HCT116 (cell line): ENCODE measurements around the gene MYH14. TPM values are rescaled to one million over a fixed set of nuclear protein-coding genes. Genes with fewer than 3 reads are reported as not detected.

Experiments used
- ATAC-seq: fragments of 200-7000 bp; cut with Tn5 transposase; 2 replicates; pipeline ENCODE4 v1.9.1; 2020; ENCODE audit warnings: mild to moderate bottlenecking, moderate library complexity
- BruUV-seq: library from RNA; stranded (reverse); fragments of 400-500 nt; replicated peaks from 2 replicates; lab custom pipeline; 2021; lab: Mats Ljungman, UMichigan
- CTCF ChIA-PET: fragments of 300-600 bp; sonication (Branson Sonifier 250); formaldehyde crosslinking; loops from one replicate; lab custom pipeline; 2021; ENCODE audit warnings: antibody characterized with exemption; lab: Charles Lee
- POLR2A ChIA-PET: fragments of 300-600, 350-600 bp; sonication (Branson Sonifier 250); formaldehyde crosslinking; loops from one replicate; lab custom pipeline; 2021; ENCODE audit warnings: antibody characterized with exemption; lab: Charles Lee
- RAD21 ChIA-PET, 2 experiments: fragments of 300-600 bp; sonication (Branson Sonifier 250); formaldehyde crosslinking; loops; one replicate each; lab custom pipeline; 2023; ENCODE audit warnings: low total read pairs in 2 of 2; ENCODE audit not compliant: uncharacterized antibody in 2 of 2, unreplicated experiment in 2 of 2, low non-redundant PET in 1 of 2; lab: Charles Lee
- DNase-seq: peaks from one replicate; pipeline ENCODE4 v3.0.0-alpha.2; 2010; ENCODE audit warnings: low read depth, low spot score
- H2AFZ ChIP-seq: fragments of 200-600 bp; shearing (Covaris generic), sonication (generic); 2 replicates; pipeline ENCODE4 v1.6.1; 2017; ENCODE audit warnings: low read depth, mixed run types, mixed read lengths, antibody characterized with exemption, low read length; ENCODE audit not compliant: poor library complexity, severe bottlenecking
- H3K27ac ChIP-seq: 2 replicates; pipeline ENCODE4 v1.5.1; 2012; ENCODE audit warnings: low read depth, low read length
- H3K27me3 ChIP-seq: fragments of 200-600 bp; sonication (generic); 2 replicates; pipeline ENCODE4 v1.6.1; 2016; ENCODE audit warnings: mixed run types, low read length, mixed read lengths; ENCODE audit not compliant: insufficient read depth
- H3K36me3 ChIP-seq, 2 experiments: fragments of 200-500 bp in 1 of 2; fragments of 200-600 bp in 1 of 2; sonication (Bioruptor generic) in 1 of 2; sonication (generic) in 1 of 2; 2 replicates each; pipeline versions ENCODE4 v1.5.1 to v1.6.1; 2014 to 2016; ENCODE audit warnings: low read length in 2 of 2, inconsistent platforms in 1 of 2, mixed read lengths in 1 of 2, mixed run types in 1 of 2; ENCODE audit not compliant: insufficient read depth in 2 of 2, control insufficient read depth in 1 of 2
- H3K4me1 ChIP-seq, 2 experiments: fragments of 200-600 bp in 1 of 2; sonication (generic) in 1 of 2; 2 replicates each; pipeline versions ENCODE4 v1.5.1 to v1.6.1; 2012 to 2017; ENCODE audit warnings: low read length in 2 of 2, inconsistent platforms in 1 of 2, mild to moderate bottlenecking in 1 of 2, mixed read lengths in 1 of 2, mixed run types in 1 of 2, moderate library complexity in 1 of 2; ENCODE audit not compliant: insufficient read depth in 2 of 2, control insufficient read depth in 1 of 2
- H3K4me2 ChIP-seq: fragments of 200-600 bp; sonication (generic); 2 replicates; pipeline ENCODE4 v1.6.1; 2017; ENCODE audit warnings: mixed run types, low read length, mixed read lengths
- H3K4me3 ChIP-seq, 2 experiments: fragments of 200-600 bp in 1 of 2; sonication (generic) in 1 of 2; replicated peaks in 1 of 2; 2 replicates each; pipeline ENCODE4 v1.5.1; 2011 to 2016; ENCODE audit warnings: low read length in 2 of 2, control low read depth in 1 of 2, low read depth in 1 of 2, mild to moderate bottlenecking in 1 of 2, mixed read lengths in 1 of 2, mixed run types in 1 of 2
- H3K79me2 ChIP-seq: fragments of 200-600 bp; sonication (generic); 2 replicates; pipeline ENCODE4 v1.6.1; 2017; ENCODE audit warnings: mild to moderate bottlenecking, mixed run types, low read length, moderate library complexity, mixed read lengths; ENCODE audit not compliant: insufficient read depth
- H3K9ac ChIP-seq: fragments of 200-600 bp; sonication (generic); 2 replicates; pipeline ENCODE4 v1.6.1; 2016; ENCODE audit warnings: low read length, mixed read lengths
- H3K9me2 ChIP-seq: fragments of 200-600 bp; sonication (generic), shearing (Covaris generic); 2 replicates; pipeline ENCODE4 v1.6.1; 2017; ENCODE audit warnings: mixed run types, mild to moderate bottlenecking, moderate library complexity; ENCODE audit not compliant: insufficient read depth
- H3K9me3 ChIP-seq, 2 experiments: fragments of 200-500 bp in 1 of 2; fragments of 200-600 bp in 1 of 2; sonication (Bioruptor generic) in 1 of 2; sonication (generic) in 1 of 2; 2 replicates each; pipeline ENCODE4 v1.6.1; 2014 to 2017; ENCODE audit warnings: low read length in 2 of 2, mixed read lengths in 2 of 2, inconsistent platforms in 1 of 2, low read depth in 1 of 2, mild to moderate bottlenecking in 1 of 2, mixed run types in 1 of 2, moderate library complexity in 1 of 2; ENCODE audit not compliant: control insufficient read depth in 1 of 2, insufficient read depth in 1 of 2
- H4K20me1 ChIP-seq: fragments of 200-600 bp; sonication (generic), shearing (Covaris generic); 2 replicates; pipeline ENCODE4 v1.6.1; 2017; ENCODE audit warnings: mixed run types, mild to moderate bottlenecking, moderate library complexity; ENCODE audit not compliant: insufficient read depth
- CBX3 ChIP-seq: IDR thresholded peaks from 2 replicates; pipeline ENCODE4 v1.6.1; 2012; ENCODE audit warnings: low read depth
- ELF1 ChIP-seq: IDR thresholded peaks from 2 replicates; pipeline ENCODE4 v1.6.1; 2012; ENCODE audit warnings: low read depth, borderline replicate concordance
- EZH2 ChIP-seq: fragments of 200-600 bp; sonication (generic); IDR thresholded peaks from 2 replicates; pipeline ENCODE4 v1.6.1; 2017; ENCODE audit warnings: antibody characterized with exemption, mixed run types
- EZH2phosphoT487 ChIP-seq: fragments of 200-600 bp; IDR thresholded peaks from 2 replicates; pipeline ENCODE4 v1.6.1; 2018; ENCODE audit warnings: antibody characterized with exemption, borderline replicate concordance
- FOSL1 ChIP-seq: IDR thresholded peaks from 2 replicates; pipeline ENCODE4 v1.6.1; 2012; ENCODE audit warnings: low read depth
- POLR2A ChIP-seq: IDR thresholded peaks from 2 replicates; pipeline ENCODE4 v1.7.0; 2011; ENCODE audit warnings: borderline replicate concordance; ENCODE audit not compliant: insufficient read depth, insufficient read length; ENCODE audit errors: extremely low read depth
- POLR2AphosphoS5 ChIP-seq: IDR thresholded peaks from 2 replicates; pipeline ENCODE4 v1.6.1; 2011; ENCODE audit warnings: mild to moderate bottlenecking, low read depth, low read length, moderate library complexity
- SIN3A ChIP-seq: IDR thresholded peaks from 2 replicates; pipeline ENCODE4 v1.6.1; 2012; ENCODE audit warnings: low read depth
- SRF ChIP-seq: IDR thresholded peaks from 2 replicates; pipeline ENCODE4 v1.6.1; 2012; ENCODE audit warnings: low read depth
- TCF7L2 ChIP-seq: IDR thresholded peaks from 2 replicates; pipeline ENCODE4 v1.7.0; 2011; ENCODE audit warnings: borderline replicate concordance, inconsistent platforms; ENCODE audit not compliant: insufficient read depth, insufficient read length; ENCODE audit errors: extremely low read depth
- YY1 ChIP-seq: IDR thresholded peaks from 2 replicates; pipeline ENCODE4 v1.6.1; 2011; ENCODE audit warnings: low read length, low read depth, moderate library complexity, mild to moderate bottlenecking; ENCODE audit not compliant: insufficient replicate concordance; ENCODE audit errors: extremely low read depth
- ZFX ChIP-seq: fragments of 450-650 bp; IDR thresholded peaks from 2 replicates; pipeline ENCODE4 v1.6.1; 2017
- intact Hi-C: fragments of 100-400 bp; cut with micrococcal nuclease; formaldehyde crosslinking; loops from 2 replicates; pipeline ENCODE4 v1.10.0; 2022
- total RNA-seq: library from RNA; stranded (reverse); gene quantifications from one replicate; pipeline ENCODE4 v1.2.1, GENCODE V29; 2021; ENCODE audit not compliant: unreplicated experiment
- TF ChIP-seq, protein P1 (sequence below): IDR thresholded peaks from 2 replicates; pipeline ENCODE4 v1.6.1; 2012; ENCODE audit warnings: low read depth
- TF ChIP-seq, protein P2 (sequence below), 3 experiments: fragments of 200-600 bp in 1 of 3; sonication (generic) in 1 of 3; IDR thresholded peaks in 2 of 3; conservative IDR thresholded peaks in 1 of 3; 2 replicates each; pipeline ENCODE4 v1.5.1; 2012 to 2017; ENCODE audit warnings: low read depth in 2 of 3, low read length in 2 of 3, antibody characterized with exemption in 1 of 3, borderline replicate concordance in 1 of 3, control low read depth in 1 of 3, mild to moderate bottlenecking in 1 of 3, mixed read lengths in 1 of 3, mixed run types in 1 of 3, moderate library complexity in 1 of 3; ENCODE audit not compliant: insufficient read depth in 1 of 3
- TF ChIP-seq, protein P3 (sequence below): IDR thresholded peaks from 2 replicates; pipeline ENCODE4 v1.6.1; 2011; ENCODE audit warnings: mild to moderate bottlenecking, low read length, moderate library complexity; ENCODE audit not compliant: insufficient replicate concordance; ENCODE audit errors: extremely low read depth
- TF ChIP-seq, protein P4 (sequence below): IDR thresholded peaks from 2 replicates; pipeline ENCODE4 v1.6.1; 2012

MYH14 gene
- total RNA-seq, 1 experiment from 2014 or later: 60.1 TPM

DNA sequence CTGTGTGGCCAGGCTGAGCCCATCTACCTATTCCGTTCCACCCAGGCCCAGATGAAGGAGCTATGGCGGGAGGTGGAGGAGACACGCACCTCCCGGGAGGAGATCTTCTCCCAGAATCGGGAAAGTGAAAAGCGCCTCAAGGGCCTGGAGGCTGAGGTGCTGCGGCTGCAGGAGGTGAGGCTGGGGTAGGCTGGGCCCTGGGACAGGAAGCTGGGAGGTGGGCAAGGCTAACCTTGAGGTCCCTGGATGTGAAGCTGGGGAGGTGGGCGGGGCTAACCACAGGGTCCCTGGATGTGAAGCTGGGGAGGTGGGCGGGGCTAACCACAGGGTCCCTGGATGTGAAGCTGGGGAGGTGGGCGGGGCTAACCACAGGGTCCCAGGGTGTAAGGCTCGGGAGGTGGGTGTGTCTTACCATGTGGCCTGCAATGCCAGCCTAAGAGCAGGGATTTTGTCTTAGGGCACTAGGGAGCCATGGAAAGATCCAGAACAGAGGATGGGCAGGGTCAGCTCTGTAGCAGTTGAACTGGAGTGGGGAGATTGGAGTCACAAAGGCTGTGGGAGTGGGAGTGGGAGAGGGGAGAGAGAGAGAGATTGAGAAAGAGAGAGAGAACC lies 88.9 kb downstream of the MYH14 start:
- ChIA-PET CTCF (no interaction called here), POLR2A (no interaction called here)
- no peak overlapping the region for H2AFZ ChIP-seq

More for the DNA sequence above, 88.9 kb downstream of the MYH14 start:
- no peaks in the 10 kb centered on the region for H3K9me2 ChIP-seq
- H3K9me3 ChIP-seq: no peaks in the 10 kb centered on the region
- TF ChIP-seq CBX3 (no peak), SIN3A (no peak), FOSL1 (no peak), TCF7L2 (no peak), ELF1 (no peak), EZH2 (no peak), POLR2AphosphoS5 (no peak), YY1 (no peak), POLR2A (no peak), ZFX (no peak), EZH2phosphoT487 (no peak), SRF (no peak)
- TF ChIP-seq, protein P1, sequence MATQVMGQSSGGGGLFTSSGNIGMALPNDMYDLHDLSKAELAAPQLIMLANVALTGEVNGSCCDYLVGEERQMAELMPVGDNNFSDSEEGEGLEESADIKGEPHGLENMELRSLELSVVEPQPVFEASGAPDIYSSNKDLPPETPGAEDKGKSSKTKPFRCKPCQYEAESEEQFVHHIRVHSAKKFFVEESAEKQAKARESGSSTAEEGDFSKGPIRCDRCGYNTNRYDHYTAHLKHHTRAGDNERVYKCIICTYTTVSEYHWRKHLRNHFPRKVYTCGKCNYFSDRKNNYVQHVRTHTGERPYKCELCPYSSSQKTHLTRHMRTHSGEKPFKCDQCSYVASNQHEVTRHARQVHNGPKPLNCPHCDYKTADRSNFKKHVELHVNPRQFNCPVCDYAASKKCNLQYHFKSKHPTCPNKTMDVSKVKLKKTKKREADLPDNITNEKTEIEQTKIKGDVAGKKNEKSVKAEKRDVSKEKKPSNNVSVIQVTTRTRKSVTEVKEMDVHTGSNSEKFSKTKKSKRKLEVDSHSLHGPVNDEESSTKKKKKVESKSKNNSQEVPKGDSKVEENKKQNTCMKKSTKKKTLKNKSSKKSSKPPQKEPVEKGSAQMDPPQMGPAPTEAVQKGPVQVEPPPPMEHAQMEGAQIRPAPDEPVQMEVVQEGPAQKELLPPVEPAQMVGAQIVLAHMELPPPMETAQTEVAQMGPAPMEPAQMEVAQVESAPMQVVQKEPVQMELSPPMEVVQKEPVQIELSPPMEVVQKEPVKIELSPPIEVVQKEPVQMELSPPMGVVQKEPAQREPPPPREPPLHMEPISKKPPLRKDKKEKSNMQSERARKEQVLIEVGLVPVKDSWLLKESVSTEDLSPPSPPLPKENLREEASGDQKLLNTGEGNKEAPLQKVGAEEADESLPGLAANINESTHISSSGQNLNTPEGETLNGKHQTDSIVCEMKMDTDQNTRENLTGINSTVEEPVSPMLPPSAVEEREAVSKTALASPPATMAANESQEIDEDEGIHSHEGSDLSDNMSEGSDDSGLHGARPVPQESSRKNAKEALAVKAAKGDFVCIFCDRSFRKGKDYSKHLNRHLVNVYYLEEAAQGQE: no peak
- TF ChIP-seq, protein P2, sequence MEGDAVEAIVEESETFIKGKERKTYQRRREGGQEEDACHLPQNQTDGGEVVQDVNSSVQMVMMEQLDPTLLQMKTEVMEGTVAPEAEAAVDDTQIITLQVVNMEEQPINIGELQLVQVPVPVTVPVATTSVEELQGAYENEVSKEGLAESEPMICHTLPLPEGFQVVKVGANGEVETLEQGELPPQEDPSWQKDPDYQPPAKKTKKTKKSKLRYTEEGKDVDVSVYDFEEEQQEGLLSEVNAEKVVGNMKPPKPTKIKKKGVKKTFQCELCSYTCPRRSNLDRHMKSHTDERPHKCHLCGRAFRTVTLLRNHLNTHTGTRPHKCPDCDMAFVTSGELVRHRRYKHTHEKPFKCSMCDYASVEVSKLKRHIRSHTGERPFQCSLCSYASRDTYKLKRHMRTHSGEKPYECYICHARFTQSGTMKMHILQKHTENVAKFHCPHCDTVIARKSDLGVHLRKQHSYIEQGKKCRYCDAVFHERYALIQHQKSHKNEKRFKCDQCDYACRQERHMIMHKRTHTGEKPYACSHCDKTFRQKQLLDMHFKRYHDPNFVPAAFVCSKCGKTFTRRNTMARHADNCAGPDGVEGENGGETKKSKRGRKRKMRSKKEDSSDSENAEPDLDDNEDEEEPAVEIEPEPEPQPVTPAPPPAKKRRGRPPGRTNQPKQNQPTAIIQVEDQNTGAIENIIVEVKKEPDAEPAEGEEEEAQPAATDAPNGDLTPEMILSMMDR (IDR thresholded peaks at IDR 0.05 in 2 of 3, conservative IDR thresholded peaks at IDR 0.05 in 1 of 3; ENCODE audit: borderline replicate concordance in 1 of 3, insufficient read depth in 1 of 3, low read depth in 2 of 3, low read length in 2 of 3): no peak
- TF ChIP-seq, protein P3, sequence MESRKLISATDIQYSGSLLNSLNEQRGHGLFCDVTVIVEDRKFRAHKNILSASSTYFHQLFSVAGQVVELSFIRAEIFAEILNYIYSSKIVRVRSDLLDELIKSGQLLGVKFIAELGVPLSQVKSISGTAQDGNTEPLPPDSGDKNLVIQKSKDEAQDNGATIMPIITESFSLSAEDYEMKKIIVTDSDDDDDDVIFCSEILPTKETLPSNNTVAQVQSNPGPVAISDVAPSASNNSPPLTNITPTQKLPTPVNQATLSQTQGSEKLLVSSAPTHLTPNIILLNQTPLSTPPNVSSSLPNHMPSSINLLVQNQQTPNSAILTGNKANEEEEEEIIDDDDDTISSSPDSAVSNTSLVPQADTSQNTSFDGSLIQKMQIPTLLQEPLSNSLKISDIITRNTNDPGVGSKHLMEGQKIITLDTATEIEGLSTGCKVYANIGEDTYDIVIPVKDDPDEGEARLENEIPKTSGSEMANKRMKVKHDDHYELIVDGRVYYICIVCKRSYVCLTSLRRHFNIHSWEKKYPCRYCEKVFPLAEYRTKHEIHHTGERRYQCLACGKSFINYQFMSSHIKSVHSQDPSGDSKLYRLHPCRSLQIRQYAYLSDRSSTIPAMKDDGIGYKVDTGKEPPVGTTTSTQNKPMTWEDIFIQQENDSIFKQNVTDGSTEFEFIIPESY: no peak
- TF ChIP-seq, protein P4, sequence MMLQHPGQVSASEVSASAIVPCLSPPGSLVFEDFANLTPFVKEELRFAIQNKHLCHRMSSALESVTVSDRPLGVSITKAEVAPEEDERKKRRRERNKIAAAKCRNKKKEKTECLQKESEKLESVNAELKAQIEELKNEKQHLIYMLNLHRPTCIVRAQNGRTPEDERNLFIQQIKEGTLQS: no peak
- H3K27me3 ChIP-seq: no peaks in the 10 kb centered on the region
- ATAC-seq: no peak
- RAD21 ChIA-PET: no interaction called here
- H3K4me1 ChIP-seq: peaks cover 0 to 3% of the 10 kb centered on the region in 2 experiments; a peak in 1 of 4 replicates
- H3K4me2 ChIP-seq: no peak overlapping the region
- H3K79me2 ChIP-seq: no peaks in the 10 kb centered on the region
- H4K20me1 ChIP-seq: no peaks in the 10 kb centered on the region
- H3K4me3 ChIP-seq: no peak overlapping the region
- no peak overlapping the region for H3K9ac ChIP-seq
- DNase-seq: no peak
- intact Hi-C loops: no loop called here
- H3K27ac ChIP-seq: no peak overlapping the region
- peaks cover 0 to 15% of the 10 kb centered on the region in 2 experiments for H3K36me3 ChIP-seq
- BruUV-seq: no TSS peak
